Vagina (tissue), 2 donors: Measurements from ENCODE around the gene HID1. TPM values are rescaled to one million over a fixed set of nuclear protein-coding genes. Genes with fewer than 3 reads are reported as not detected.

Source experiments
- DNase-seq, 2 donors: peaks; one replicate each; pipeline ENCODE4 v3.0.0-alpha.2; 2017; ENCODE audit errors: extremely low spot score in 2 of 2
- H3K27ac ChIP-seq: fragments of 200-600 bp; sonication (generic); one replicate; pipeline ENCODE4 v1.5.1; 2019
- H3K27me3 ChIP-seq: fragments of 200-600 bp; sonication (generic); one replicate; pipeline ENCODE4 v1.5.1; 2019
- H3K36me3 ChIP-seq, 2 donors: fragments of 200-600 bp; sonication (generic); one replicate each; pipeline ENCODE4 v1.5.1; 2017 to 2019
- H3K4me1 ChIP-seq: fragments of 200-600 bp; sonication (generic); one replicate; pipeline ENCODE4 v1.5.1; 2019
- H3K4me3 ChIP-seq, 2 donors: fragments of 200-600 bp; sonication (generic); 1 replicate in 1 of 2; 2 replicates in 1 of 2; pipeline ENCODE4 v1.5.1; 2016 to 2019
- H3K9me3 ChIP-seq: fragments of 200-600 bp; sonication (generic); one replicate; pipeline ENCODE4 v1.5.1; 2019
- POLR2A ChIP-seq, 2 donors: fragments of 450-650 bp; IDR thresholded peaks; one replicate each; pipeline ENCODE4 v1.6.1; 2017; ENCODE audit warnings: antibody characterized with exemption in 2 of 2, mild to moderate bottlenecking in 2 of 2, moderate library complexity in 2 of 2
- POLR2AphosphoS5 ChIP-seq, 2 donors: sonication (generic); formaldehyde crosslinking; IDR thresholded peaks; one replicate each; pipeline ENCODE4 v1.9.0; 2017; ENCODE audit warnings: antibody characterized with exemption in 2 of 2, mild to moderate bottlenecking in 2 of 2, low read depth in 1 of 2; ENCODE audit not compliant: insufficient read depth in 1 of 2
- intact Hi-C: fragments of 100-400 bp; cut with DNase I; formaldehyde crosslinking; loops from one replicate; pipeline ENCODE4 v1.15.1; 2023
- total RNA-seq: library from RNA; depleted of rRNA; stranded (reverse); fragments of >200 nt; gene quantifications from one replicate; pipeline ENCODE4 v1.2.3, GENCODE V29; 2016
- TF ChIP-seq, protein P1 (sequence below), 3 experiments: fragments of 450-650 bp in 2 of 3; fragments of 200-600 bp in 1 of 3; sonication (generic) in 1 of 3; IDR thresholded peaks; one replicate each; pipeline ENCODE4 v1.5.1; 2017 to 2019; ENCODE audit warnings: antibody characterized with exemption in 3 of 3, mild to moderate bottlenecking in 2 of 3, moderate library complexity in 2 of 3

The HID1 gene
- total RNA-seq, 1 donor from 2014 or later: 13.0 TPM

GRCh38 chr17:74978240-74978639, 5.7 kb upstream of the HID1 start:
- TF ChIP-seq, protein P1, sequence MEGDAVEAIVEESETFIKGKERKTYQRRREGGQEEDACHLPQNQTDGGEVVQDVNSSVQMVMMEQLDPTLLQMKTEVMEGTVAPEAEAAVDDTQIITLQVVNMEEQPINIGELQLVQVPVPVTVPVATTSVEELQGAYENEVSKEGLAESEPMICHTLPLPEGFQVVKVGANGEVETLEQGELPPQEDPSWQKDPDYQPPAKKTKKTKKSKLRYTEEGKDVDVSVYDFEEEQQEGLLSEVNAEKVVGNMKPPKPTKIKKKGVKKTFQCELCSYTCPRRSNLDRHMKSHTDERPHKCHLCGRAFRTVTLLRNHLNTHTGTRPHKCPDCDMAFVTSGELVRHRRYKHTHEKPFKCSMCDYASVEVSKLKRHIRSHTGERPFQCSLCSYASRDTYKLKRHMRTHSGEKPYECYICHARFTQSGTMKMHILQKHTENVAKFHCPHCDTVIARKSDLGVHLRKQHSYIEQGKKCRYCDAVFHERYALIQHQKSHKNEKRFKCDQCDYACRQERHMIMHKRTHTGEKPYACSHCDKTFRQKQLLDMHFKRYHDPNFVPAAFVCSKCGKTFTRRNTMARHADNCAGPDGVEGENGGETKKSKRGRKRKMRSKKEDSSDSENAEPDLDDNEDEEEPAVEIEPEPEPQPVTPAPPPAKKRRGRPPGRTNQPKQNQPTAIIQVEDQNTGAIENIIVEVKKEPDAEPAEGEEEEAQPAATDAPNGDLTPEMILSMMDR (IDR thresholded peaks at IDR 0.05): no peak
- no peak for TF ChIP-seq POLR2A (IDR thresholded peaks at IDR 0.05)
- no peak for TF ChIP-seq POLR2AphosphoS5 (IDR thresholded peaks at IDR 0.05; ENCODE audit: insufficient read depth in 1 of 2, low read depth in 1 of 2)
- Histone ChIP-seq H3K9me3 (no peaks in the 10 kb centered on the region), H3K4me1 (peaks cover 9% of the 10 kb centered on the region), H3K27ac (no peak overlapping the region), H3K27me3 (no peaks in the 10 kb centered on the region), H3K4me3 (no peak overlapping the region), H3K36me3 (no peaks in the 10 kb centered on the region)
- no peak for DNase-seq
- intact Hi-C loops: no loop called here

GRCh38 chr17:74977802-74978201, 5.2 kb upstream of the HID1 start:
- no peak overlapping the region for H3K27ac ChIP-seq
- H3K9me3 ChIP-seq: no peaks in the 10 kb centered on the region
- intact Hi-C loops: no loop called here
- H3K27me3 ChIP-seq: no peaks in the 10 kb centered on the region
- no peak for DNase-seq
- TF ChIP-seq POLR2A (IDR thresholded peaks at IDR 0.05) (no peak), POLR2AphosphoS5 (IDR thresholded peaks at IDR 0.05; ENCODE audit: insufficient read depth in 1 of 2, low read depth in 1 of 2) (no peak)
- TF ChIP-seq, protein P1 (IDR thresholded peaks at IDR 0.05): no peak
- H3K4me1 ChIP-seq: peaks cover 13% of the 10 kb centered on the region
- no peaks in the 10 kb centered on the region for H3K36me3 ChIP-seq
- H3K4me3 ChIP-seq: no peak overlapping the region

DNA sequence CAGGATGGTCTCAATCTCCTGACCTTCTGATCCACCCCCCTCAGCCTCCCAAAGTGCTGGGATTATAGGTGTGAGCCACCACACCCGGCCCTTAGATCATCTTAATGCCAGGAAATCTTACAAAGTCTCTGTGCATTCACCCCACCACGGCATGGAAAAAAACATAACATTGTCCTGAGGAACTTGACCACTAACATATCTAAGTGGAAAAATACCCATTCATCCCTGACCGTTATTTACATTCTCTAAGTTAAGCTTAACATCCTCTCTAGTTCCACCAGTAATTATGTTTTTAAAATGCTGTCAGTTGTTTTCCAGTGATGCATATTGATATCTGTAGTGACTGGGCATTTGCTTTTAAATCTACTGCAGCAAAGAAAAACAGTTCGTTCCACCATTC, 3.4 kb upstream of the HID1 start:
- TF ChIP-seq POLR2AphosphoS5 (IDR thresholded peaks at IDR 0.05; ENCODE audit: insufficient read depth in 1 of 2, low read depth in 1 of 2) (no peak), POLR2A (IDR thresholded peaks at IDR 0.05) (no peak)
- TF ChIP-seq, protein P1 (IDR thresholded peaks at IDR 0.05): no peak
- Histone ChIP-seq H3K4me1 (peaks cover 22% of the 10 kb centered on the region), H3K4me3 (no peak overlapping the region), H3K27me3 (no peaks in the 10 kb centered on the region), H3K9me3 (no peaks in the 10 kb centered on the region), H3K36me3 (no peaks in the 10 kb centered on the region), H3K27ac (no peak overlapping the region)
- intact Hi-C loops: no loop called here
- DNase-seq: no peak

GRCh38 chr17:74972973-74973328, 392 bp upstream of the HID1 start:
- intact Hi-C loops: no loop called here
- Histone ChIP-seq H3K36me3 (no peaks in the 10 kb centered on the region), H3K4me3 (peak overlapping the region; percentile 47 to 74), H3K27ac (no peak overlapping the region), H3K9me3 (no peaks in the 10 kb centered on the region), H3K27me3 (no peaks in the 10 kb centered on the region), H3K4me1 (peaks cover 29% of the 10 kb centered on the region)
- TF ChIP-seq, protein P1 (IDR thresholded peaks at IDR 0.05): no peak
- TF ChIP-seq POLR2A (IDR thresholded peaks at IDR 0.05) (no peak), POLR2AphosphoS5 (IDR thresholded peaks at IDR 0.05; ENCODE audit: insufficient read depth in 1 of 2, low read depth in 1 of 2) (no peak)
- DNase-seq: no peak

DNA sequence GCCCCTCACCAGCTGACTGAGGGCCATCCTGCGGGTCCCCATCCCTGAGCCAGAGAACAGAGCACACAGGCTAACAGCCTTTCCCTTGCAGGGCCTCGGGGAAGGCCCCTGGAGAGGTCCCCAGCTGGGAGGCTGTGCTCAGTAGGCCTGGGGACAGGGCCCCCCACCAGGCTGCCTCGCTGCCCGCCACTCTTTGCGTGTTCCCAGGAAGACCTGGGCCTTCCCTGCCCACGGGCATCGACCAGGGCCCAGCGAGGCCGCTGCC, 785 bp downstream of the HID1 start:
- DNase-seq: no peak
- no peaks in the 10 kb centered on the region for H3K36me3 ChIP-seq
- no peak overlapping the region for H3K27ac ChIP-seq
- H3K9me3 ChIP-seq: no peaks in the 10 kb centered on the region
- no peaks in the 10 kb centered on the region for H3K27me3 ChIP-seq
- H3K4me3 ChIP-seq: peak overlapping the region; percentile 47 to 74
- peaks cover 29% of the 10 kb centered on the region for H3K4me1 ChIP-seq
- intact Hi-C loops: no loop called here
- TF ChIP-seq, protein P1 (IDR thresholded peaks at IDR 0.05): no peak
